ENCODE data around the gene MYBPH. TPM values are rescaled to one million over a fixed set of nuclear protein-coding genes. Genes with fewer than 3 reads are reported as not detected.

MYBPH gene
- total and polyA plus RNA-seq, 10 of the 15 experiments (the other 5 are each of a cell fraction or from before 2014, with no cell fraction given): 0.06 to 0.10 TPM; not detected in 8

- WGBS (ENCODE audit: insufficient coverage, insufficient replicate concordance, low lambda C conversion rate, missing lambda C conversion rate): 13% methylated on average over 1 of the region's 1 CpG
- in situ Hi-C loops (cut with MboI) (no loop called here), intact Hi-C loops (cut with micrococcal nuclease; ENCODE audit: unreplicated experiment) (no loop called here)
- TF ChIP-seq RB1 (IDR thresholded peaks at IDR 0.05; ENCODE audit: borderline replicate concordance) (no peak), KDM1A (IDR thresholded peaks at IDR 0.05; ENCODE audit: borderline replicate concordance) (no peak), NKRF (conservative IDR thresholded peaks at IDR 0.05) (no peak), ATF3 (IDR thresholded peaks at IDR 0.05; ENCODE audit: borderline replicate concordance, extremely low read depth, low read depth, low read length) (no peak), CTCF (IDR thresholded peaks at IDR 0.05 in 2 of 3, conservative IDR thresholded peaks at IDR 0.05 in 1 of 3; ENCODE audit: control insufficient read depth in 2 of 3, extremely low read depth in 1 of 3, insufficient read depth in 1 of 3, low read depth in 3 of 3, low read length in 3 of 3) (no peak), IRF5 (IDR thresholded peaks at IDR 0.05; ENCODE audit: borderline replicate concordance) (no peak), MYC (IDR thresholded peaks at IDR 0.05; ENCODE audit: insufficient read depth, insufficient read length, insufficient replicate concordance, low read length, severe bottlenecking) (no peak), ZNF622 (IDR thresholded peaks at IDR 0.05) (no peak)
- TF ChIP-seq, protein P1, sequence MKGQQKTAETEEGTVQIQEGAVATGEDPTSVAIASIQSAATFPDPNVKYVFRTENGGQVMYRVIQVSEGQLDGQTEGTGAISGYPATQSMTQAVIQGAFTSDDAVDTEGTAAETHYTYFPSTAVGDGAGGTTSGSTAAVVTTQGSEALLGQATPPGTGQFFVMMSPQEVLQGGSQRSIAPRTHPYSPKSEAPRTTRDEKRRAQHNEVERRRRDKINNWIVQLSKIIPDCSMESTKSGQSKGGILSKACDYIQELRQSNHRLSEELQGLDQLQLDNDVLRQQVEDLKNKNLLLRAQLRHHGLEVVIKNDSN (IDR thresholded peaks at IDR 0.05; ENCODE audit: borderline replicate concordance, extremely low read length, insufficient read depth, low read depth, low read length): no peak
- TF ChIP-seq, protein P2, sequence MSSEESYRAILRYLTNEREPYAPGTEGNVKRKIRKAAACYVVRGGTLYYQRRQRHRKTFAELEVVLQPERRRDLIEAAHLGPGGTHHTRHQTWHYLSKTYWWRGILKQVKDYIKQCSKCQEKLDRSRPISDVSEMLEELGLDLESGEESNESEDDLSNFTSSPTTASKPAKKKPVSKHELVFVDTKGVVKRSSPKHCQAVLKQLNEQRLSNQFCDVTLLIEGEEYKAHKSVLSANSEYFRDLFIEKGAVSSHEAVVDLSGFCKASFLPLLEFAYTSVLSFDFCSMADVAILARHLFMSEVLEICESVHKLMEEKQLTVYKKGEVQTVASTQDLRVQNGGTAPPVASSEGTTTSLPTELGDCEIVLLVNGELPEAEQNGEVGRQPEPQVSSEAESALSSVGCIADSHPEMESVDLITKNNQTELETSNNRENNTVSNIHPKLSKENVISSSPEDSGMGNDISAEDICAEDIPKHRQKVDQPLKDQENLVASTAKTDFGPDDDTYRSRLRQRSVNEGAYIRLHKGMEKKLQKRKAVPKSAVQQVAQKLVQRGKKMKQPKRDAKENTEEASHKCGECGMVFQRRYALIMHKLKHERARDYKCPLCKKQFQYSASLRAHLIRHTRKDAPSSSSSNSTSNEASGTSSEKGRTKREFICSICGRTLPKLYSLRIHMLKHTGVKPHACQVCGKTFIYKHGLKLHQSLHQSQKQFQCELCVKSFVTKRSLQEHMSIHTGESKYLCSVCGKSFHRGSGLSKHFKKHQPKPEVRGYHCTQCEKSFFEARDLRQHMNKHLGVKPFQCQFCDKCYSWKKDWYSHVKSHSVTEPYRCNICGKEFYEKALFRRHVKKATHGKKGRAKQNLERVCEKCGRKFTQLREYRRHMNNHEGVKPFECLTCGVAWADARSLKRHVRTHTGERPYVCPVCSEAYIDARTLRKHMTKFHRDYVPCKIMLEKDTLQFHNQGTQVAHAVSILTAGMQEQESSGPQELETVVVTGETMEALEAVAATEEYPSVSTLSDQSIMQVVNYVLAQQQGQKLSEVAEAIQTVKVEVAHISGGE (CRISPR knock-in tag; IDR thresholded peaks at IDR 0.05): no peak
- H3K4me2 ChIP-seq (ENCODE audit: control insufficient read depth, insufficient read depth): no peak overlapping the region
- no peaks in the 10 kb centered on the region for H3K9me3 ChIP-seq (replicated peaks; ENCODE audit: control insufficient read depth, insufficient read depth, low read length)
- no peaks in the 10 kb centered on the region for H3K36me3 ChIP-seq (ENCODE audit: control insufficient read depth in 2 of 2, insufficient read depth in 2 of 2, low read length in 1 of 2)
- H3K27ac ChIP-seq (ENCODE audit: control insufficient read depth, insufficient read depth): no peak overlapping the region
- H3K27me3 ChIP-seq (replicated peaks in 1 of 2; ENCODE audit: control insufficient read depth in 2 of 2, insufficient read depth in 2 of 2, low read length in 1 of 2): peaks cover 0 to 8% of the 10 kb centered on the region in 2 experiments; a peak in 3 of 4 replicates
- SMC1A ChIA-PET (ENCODE audit: uncharacterized antibody, unreplicated experiment): interaction anchor here (1.0 to 1.9 kb wide), 2 partner anchors 10 to 54 kb away, joined by 3 to 7 read pairs; no protein-coding TSS in a partner anchor
- no peaks in the 10 kb centered on the region for H3K79me2 ChIP-seq (ENCODE audit: control insufficient read depth, insufficient read depth, low read length)
- no peaks in the 10 kb centered on the region for H4K20me1 ChIP-seq (ENCODE audit: control insufficient read depth, insufficient read depth)
- FAIRE-seq: no peak
- RAD21 ChIA-PET (ENCODE audit: unreplicated experiment): interaction anchor here (1.6 kb wide), 1 partner anchor 54 kb away, joined by 5 read pairs; no protein-coding TSS in a partner anchor
- H3K4me1 ChIP-seq (ENCODE audit: control insufficient read depth, insufficient read depth, low read length): no peaks in the 10 kb centered on the region
- BruUV-seq (replicated peaks): no TSS peak
- DNase-seq (ENCODE audit: low read depth, low spot score): no peak
- H3K9ac ChIP-seq (ENCODE audit: control insufficient read depth, insufficient read depth, low read length): no peak overlapping the region
- POLR2A ChIA-PET: no interaction called here
- H3K4me3 ChIP-seq: no peak overlapping the region
- ATAC-seq: no peak
- H2AFZ ChIP-seq (ENCODE audit: control insufficient read depth, low read depth, low read length): no peak overlapping the region
- CTCF ChIA-PET: interaction anchor here (1.3 to 2.8 kb wide), 3 partner anchors 10 to 122 kb away, joined by 4 to 16 read pairs (median 15); no protein-coding TSS in a partner anchor
These were observed 13.2 kb downstream of the MYBPH start for GRCh38 chr1:203162403-203162802.
